Measurements from ENCODE around the gene CLSTN2.

DNA sequence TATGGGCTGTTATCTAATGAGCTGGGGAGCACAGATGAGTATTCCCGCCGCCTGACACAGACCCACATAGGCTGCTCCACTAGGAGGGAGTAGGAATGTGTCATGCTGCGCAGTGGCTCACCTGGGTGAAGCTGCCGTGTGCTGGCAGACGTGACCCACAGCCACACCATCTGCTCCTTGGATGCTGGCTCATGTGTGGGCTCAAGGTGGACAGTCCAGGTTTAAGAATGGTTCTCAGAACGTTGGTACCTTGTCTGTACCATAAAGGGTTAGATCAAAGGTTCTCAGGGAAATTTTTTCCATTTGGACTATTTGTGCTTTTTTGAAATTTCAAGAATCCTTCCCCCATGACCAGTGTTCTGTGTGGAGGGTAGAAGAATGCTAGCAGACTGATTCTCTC lies 403.9 kb downstream of the CLSTN2 start:
- TF ChIP-seq, protein P1, sequence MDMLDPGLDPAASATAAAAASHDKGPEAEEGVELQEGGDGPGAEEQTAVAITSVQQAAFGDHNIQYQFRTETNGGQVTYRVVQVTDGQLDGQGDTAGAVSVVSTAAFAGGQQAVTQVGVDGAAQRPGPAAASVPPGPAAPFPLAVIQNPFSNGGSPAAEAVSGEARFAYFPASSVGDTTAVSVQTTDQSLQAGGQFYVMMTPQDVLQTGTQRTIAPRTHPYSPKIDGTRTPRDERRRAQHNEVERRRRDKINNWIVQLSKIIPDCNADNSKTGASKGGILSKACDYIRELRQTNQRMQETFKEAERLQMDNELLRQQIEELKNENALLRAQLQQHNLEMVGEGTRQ (IDR thresholded peaks at IDR 0.05; ENCODE audit: low read depth, low read length): no peak
- no peak for TF ChIP-seq POLR2A (IDR thresholded peaks at IDR 0.05; ENCODE audit: low read depth, low read length)
- TF ChIP-seq, protein P2, sequence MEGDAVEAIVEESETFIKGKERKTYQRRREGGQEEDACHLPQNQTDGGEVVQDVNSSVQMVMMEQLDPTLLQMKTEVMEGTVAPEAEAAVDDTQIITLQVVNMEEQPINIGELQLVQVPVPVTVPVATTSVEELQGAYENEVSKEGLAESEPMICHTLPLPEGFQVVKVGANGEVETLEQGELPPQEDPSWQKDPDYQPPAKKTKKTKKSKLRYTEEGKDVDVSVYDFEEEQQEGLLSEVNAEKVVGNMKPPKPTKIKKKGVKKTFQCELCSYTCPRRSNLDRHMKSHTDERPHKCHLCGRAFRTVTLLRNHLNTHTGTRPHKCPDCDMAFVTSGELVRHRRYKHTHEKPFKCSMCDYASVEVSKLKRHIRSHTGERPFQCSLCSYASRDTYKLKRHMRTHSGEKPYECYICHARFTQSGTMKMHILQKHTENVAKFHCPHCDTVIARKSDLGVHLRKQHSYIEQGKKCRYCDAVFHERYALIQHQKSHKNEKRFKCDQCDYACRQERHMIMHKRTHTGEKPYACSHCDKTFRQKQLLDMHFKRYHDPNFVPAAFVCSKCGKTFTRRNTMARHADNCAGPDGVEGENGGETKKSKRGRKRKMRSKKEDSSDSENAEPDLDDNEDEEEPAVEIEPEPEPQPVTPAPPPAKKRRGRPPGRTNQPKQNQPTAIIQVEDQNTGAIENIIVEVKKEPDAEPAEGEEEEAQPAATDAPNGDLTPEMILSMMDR (conservative IDR thresholded peaks at IDR 0.05; ENCODE audit: low read depth, low read length): no peak
- no peak for TF ChIP-seq SMC3 (IDR thresholded peaks at IDR 0.05; ENCODE audit: low read depth, low read length)

All from IMR-90 (cell line).